NCI-H2227 (cell line): ENCODE measurements around the gene KRT16.
"Not testable (repeated sequence)": the region's sequence is repeated elsewhere in the genome, so short reads cannot be mapped to it uniquely, and the experiment has no call there.

ENCODE experiments used
- DNase-seq: peaks from one replicate; lab custom pipeline; 2025; ENCODE audit not compliant: unreplicated experiment; lab: John Stamatoyannopoulos, UW

The KRT16 gene

GRCh38 chr17:41628621-41629255 lies 16.2 kb upstream of the KRT16 start:
- not testable (repeated sequence) for DNase-seq

GRCh38 chr17:41628073-41628370 lies 15.5 kb upstream of the KRT16 start:
- not testable (repeated sequence) for DNase-seq

GRCh38 chr17:41627316-41628072 lies 14.9 kb upstream of the KRT16 start:
- no peak for DNase-seq

GRCh38 chr17:41626914-41627295 lies 14.3 kb upstream of the KRT16 start:
- not testable (repeated sequence) for DNase-seq

- DNase-seq = not testable (repeated sequence)
Measured at GRCh38 chr17:41626028-41626913, 13.7 kb upstream of the KRT16 start.

GRCh38 chr17:41625602-41626001 lies 13.0 kb upstream of the KRT16 start:
- no peak for DNase-seq

GRCh38 chr17:41624208-41625101 lies 11.9 kb upstream of the KRT16 start, which contains the start of gene KRT17:
KRT17 (minus strand) TSS chr17:41624575; CDS start chr17:41624509, 66 bp downstream.
- DNase-seq = no peak

GRCh38 chr17:41623184-41623861 lies 10.8 kb upstream of the KRT16 start:
- not testable (repeated sequence) for DNase-seq

GRCh38 chr17:41622340-41623183 lies 10.0 kb upstream of the KRT16 start:
- not testable (repeated sequence) for DNase-seq

- no peak for DNase-seq
Measured at GRCh38 chr17:41621916-41622315, 9.3 kb upstream of the KRT16 start.

- DNase-seq = not testable (repeated sequence)
Measured at GRCh38 chr17:41621435-41621817, 8.9 kb upstream of the KRT16 start.

GRCh38 chr17:41620583-41621434 lies 8.2 kb upstream of the KRT16 start:
- DNase-seq = no peak

GRCh38 chr17:41619927-41620582 lies 7.5 kb upstream of the KRT16 start:
- not testable (repeated sequence) for DNase-seq

- no peak for DNase-seq
Measured at GRCh38 chr17:41619036-41619926, 6.7 kb upstream of the KRT16 start.

GRCh38 chr17:41618341-41619035 lies 5.9 kb upstream of the KRT16 start:
- DNase-seq = no peak

- peak; percentile 7 for DNase-seq
Measured at GRCh38 chr17:41617698-41618097, 5.1 kb upstream of the KRT16 start.
